Measurements from ENCODE around the gene SUN3.

DNA sequence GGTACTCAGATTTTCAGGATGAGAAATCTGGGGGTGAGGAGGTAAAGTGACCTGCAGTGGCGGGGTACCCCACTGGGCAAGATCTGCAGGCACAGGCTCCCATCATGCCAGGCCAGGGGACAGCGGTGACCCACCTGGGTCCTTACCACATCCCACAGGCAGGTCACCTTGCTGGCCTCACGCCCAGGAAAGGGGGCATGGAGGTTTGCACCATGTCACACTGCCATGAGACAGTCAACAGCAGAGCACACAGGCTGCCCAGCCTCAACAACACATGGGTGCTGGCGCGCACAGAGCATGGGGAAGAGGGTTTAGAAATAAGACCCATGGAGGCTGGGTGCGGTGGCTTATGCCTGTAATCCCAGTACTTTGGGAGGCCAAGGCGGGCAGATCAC is 81.6 kb downstream of the SUN3 start:
- TF ChIP-seq, protein P1, sequence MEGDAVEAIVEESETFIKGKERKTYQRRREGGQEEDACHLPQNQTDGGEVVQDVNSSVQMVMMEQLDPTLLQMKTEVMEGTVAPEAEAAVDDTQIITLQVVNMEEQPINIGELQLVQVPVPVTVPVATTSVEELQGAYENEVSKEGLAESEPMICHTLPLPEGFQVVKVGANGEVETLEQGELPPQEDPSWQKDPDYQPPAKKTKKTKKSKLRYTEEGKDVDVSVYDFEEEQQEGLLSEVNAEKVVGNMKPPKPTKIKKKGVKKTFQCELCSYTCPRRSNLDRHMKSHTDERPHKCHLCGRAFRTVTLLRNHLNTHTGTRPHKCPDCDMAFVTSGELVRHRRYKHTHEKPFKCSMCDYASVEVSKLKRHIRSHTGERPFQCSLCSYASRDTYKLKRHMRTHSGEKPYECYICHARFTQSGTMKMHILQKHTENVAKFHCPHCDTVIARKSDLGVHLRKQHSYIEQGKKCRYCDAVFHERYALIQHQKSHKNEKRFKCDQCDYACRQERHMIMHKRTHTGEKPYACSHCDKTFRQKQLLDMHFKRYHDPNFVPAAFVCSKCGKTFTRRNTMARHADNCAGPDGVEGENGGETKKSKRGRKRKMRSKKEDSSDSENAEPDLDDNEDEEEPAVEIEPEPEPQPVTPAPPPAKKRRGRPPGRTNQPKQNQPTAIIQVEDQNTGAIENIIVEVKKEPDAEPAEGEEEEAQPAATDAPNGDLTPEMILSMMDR (IDR thresholded peaks at IDR 0.05), result no peak
- TF ChIP-seq POLR2A (IDR thresholded peaks at IDR 0.05), result no peak

All from lower leg skin (tissue), 3 donors.